ENCODE measurements around the gene ZMYM4.
"Not testable (repeated sequence)": the region's sequence is repeated elsewhere in the genome, so short reads cannot be mapped to it uniquely, and the experiment has no call there.

ZMYM4 gene

DNA sequence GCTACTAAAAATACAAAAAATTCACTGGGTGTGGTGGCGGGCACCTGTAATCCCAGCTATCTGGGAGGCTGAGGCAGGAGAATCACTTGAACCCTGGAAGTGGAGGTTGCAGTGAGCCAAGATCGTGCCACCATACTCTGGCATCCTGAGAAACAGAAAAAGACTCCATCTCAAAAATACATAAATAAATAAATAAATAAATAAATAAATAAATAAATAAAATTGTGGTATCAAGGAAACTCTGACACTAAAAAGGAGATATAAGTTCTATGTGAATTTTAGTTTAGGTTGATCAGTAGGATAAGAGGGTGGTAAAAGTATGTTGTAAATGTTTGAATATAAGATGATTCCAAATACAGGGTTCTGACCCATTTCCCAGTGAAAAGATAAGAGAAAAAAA is 63.1 kb downstream of the ZMYM4 start:
- DNase-seq: not testable (repeated sequence)

DNA sequence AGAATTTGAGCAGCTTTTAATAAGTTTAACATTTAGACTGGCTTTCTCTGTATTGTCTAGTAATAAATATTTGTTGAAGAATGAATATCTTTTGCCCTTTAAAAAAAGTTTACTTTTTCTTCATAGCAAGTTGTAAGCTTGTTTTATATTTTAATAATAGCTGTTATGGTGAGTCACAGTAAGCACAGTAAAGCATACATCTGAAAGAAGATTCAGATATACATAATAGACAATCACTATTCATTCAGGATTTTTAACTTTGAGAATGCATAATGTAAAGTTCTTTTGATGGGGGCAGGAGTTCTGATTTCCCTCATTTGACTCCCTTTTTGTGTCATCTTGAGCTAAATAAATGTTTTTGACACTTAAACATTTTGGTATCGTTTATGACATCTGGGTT is 66.0 kb downstream of the ZMYM4 start:
- DNase-seq: no peak

DNA sequence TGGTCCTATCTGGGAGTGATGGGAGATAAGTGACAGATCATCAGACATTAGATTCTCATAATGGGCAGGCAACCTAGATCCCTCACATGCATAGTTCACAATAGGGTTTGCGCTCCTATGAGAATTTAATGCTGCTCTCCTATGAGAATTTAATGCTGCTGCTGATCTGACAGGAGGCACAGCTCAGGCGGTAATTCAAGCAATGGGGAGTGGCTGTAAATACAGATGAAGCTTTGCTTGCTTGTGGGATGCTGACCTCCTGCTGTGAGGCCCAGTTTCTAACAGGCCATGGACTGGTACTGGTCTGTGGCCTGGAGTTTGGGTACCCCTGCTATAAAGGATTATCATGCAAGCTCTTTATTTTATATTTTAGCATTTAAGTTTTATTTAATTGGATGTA is 72.0 kb downstream of the ZMYM4 start:
- DNase-seq: no peak

- no peak for DNase-seq
These were observed 77.0 kb downstream of the ZMYM4 start for GRCh38 chr1:35345439-35345981.

GRCh38 chr1:35350872-35351271 is 82.4 kb downstream of the ZMYM4 start:
- no peak for DNase-seq

- no peak for DNase-seq
These were observed 91.5 kb downstream of the ZMYM4 start for GRCh38 chr1:35359995-35360394.

DNA sequence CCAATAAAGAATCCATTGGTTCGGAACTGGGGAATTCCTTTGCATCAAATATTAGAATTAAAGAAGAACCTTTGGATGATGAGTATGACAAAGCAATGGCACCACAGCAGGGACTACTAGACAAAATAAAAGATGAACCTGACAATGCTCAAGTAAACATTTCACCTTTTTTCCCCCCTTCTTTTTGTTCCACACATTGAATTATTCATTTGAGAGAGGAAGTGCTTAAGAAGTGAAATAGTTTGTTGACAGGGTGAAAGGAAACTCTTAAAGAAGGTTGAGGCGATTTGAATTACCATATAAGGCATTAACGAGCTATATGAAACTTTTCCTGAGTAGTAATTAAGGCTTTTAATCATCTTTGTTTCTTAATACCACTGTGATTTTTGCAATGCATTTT is 93.1 kb downstream of the ZMYM4 start:
- no peak for DNase-seq

DNA sequence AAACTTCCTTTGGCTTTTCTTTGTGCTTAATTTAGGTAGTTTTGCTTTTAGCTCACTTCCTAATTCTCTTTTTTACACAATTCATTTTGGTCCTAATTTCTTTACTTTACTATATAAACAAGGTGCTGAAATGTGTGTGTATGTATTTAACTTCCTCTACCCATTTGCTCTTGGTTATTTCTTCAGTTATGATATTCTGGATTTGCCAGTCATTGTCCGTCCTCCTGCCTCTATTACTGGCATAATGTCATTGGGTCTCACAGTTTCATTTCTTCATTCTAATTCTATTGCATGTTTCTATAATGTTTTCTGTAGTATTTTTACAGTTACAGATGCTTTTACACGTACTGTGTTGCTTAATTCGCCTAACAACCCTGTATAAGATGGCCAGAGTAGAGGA is 96.2 kb downstream of the ZMYM4 start:
- no peak for DNase-seq

- no peak for DNase-seq
These were observed 99.4 kb downstream of the ZMYM4 start for GRCh38 chr1:35367914-35368313.

GRCh38 chr1:35369922-35370671 is 101.6 kb downstream of the ZMYM4 start:
- DNase-seq: no peak

DNA sequence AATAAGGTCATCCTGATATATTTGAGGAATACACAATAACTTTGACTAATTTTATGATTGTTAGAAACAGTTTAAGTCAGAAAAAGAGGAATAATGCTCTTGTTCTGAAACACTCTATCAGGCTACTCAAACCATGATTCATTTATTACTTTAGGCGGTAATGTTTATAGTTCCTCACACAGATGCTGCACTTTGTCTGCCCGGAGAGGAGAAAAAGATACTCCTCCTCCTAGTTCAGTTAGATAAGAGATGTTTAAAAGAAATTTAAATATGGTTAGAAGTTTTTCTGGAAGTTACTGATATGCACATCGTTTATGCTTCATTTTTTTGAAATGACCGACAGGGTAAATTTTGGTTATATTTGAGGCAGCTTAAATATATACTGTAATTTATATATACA is 103.0 kb downstream of the ZMYM4 start:
- no peak for DNase-seq

DNA sequence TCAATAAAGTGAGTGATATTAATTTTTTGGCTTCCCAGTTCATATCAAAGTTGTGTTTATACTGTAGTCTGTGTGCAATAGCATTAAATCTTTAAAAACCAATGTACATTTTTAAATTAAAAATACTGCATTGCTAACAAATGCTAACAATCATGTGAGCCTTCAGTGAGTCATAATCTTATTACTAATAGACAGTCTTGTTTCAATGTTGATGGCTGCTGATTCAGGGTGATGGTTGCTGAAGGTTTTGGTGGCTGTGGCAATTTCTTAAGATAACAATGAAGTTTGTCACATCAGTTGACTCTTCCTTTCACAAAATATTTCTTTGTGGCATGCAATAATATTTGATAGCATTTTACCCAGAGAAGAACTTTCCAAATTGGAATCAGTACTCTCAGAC is 109.0 kb downstream of the ZMYM4 start:
- DNase-seq: no peak

- DNase-seq: no peak
These were observed 111.0 kb downstream of the ZMYM4 start for GRCh38 chr1:35379317-35380000.

DNA sequence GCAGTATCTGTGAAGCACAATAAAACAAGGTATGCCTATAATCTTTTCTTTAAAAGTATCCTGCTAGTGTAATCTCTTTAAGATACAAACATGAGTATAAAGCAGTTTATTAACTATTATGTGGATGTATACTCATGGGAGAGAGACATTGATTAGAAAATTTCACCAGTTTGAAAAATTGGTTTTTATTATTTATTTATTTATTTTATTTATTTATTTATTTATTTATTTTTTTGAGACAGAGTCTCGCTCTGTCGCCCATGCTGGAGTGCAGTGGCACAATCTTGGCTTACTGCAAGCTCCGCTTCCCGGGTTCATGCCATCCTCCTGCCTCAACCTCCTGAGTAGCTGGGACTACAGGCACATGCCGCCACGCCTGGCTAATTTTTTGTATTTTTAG is 111.6 kb downstream of the ZMYM4 start:
- not testable (repeated sequence) for DNase-seq

DNA sequence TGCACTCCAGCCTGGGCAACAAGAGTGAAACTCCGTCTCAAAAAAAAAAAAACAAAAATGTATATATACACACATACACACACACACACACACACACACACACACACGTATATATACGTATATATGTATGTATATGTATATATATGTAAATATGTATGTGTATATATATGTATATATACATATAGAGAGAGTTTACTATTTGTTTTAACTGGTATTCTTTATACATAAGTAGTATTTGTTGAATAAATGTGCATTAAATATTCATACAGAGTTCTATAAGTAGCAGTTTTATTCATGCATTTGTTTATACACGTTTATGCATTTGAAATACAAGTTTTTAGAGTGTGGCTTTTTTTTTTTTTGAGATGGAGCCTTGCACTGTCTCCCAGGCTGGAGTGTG is 113.6 kb downstream of the ZMYM4 start:
- no peak for DNase-seq

- no peak for DNase-seq
These were observed 117.8 kb downstream of the ZMYM4 start for GRCh38 chr1:35386290-35386689.

- no peak for DNase-seq
These were observed 118.5 kb downstream of the ZMYM4 start for GRCh38 chr1:35386959-35387358.

DNA sequence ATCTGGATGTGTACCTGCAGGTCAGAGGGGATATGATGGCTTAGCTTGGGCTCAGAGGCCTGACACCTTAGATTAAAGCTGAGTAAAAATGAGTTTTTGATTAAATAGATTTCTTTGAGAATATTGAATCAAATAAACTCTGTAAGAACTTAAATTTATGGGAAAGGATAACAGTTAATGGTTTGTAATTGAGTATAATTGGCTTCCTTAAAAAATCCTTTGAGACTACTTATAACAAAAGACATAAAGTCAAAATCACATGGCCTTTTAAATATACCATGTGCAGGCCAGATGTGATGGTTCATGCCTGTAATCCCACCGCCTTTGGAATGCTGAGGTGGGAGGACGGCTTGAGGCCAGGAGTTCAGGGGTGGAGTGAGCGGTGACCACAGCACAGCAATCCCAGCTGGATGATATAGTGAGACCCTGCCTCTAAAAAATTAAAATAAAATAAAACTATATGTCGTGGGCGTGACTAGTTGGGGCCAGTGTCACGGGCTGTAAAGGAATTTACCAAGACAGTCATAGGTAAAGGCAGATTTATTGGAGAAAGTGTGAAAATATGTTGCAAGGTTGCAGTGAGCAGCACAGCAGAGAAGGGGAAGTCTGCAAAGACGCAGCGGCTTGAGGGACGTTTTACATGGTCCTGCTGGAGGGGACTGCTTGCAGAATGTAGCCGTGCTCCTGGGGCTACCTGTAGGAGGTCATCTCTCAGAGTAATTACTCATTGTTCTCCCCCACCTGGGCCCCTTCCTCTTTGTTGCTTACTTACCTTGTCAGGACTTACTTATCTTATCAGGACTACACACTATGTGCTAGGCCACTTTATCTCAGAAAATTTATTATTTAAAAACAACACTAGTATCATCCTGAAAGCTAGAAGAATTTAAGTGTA is 122.3 kb downstream of the ZMYM4 start:
- DNase-seq: no peak

DNA sequence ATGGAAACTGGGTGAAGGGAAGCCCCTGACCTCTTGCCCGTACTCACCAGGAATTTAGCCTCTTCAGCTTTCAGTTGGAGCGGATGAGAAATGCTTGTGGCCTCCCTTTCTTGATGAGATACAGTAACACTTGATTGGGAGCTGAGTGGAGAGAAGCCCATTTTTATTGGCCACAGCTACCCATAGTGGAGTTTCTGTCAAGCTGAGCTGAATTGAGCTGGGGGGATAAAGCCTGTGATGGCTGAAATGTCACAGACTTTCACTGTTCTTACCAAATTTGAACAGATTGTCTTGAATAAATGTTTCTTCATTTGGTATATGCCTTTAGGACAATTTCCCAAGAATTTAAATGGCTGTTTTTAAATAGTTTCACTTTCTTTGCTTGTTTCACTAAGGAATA is 125.9 kb downstream of the ZMYM4 start:
- DNase-seq: no peak

GRCh38 chr1:35398739-35399138 is 130.2 kb downstream of the ZMYM4 start:
- DNase-seq: no peak

- DNase-seq: no peak
These were observed 132.5 kb downstream of the ZMYM4 start for GRCh38 chr1:35401049-35401448.

GRCh38 chr1:35406103-35406502 is 137.6 kb downstream of the ZMYM4 start:
- no peak for DNase-seq

DNA sequence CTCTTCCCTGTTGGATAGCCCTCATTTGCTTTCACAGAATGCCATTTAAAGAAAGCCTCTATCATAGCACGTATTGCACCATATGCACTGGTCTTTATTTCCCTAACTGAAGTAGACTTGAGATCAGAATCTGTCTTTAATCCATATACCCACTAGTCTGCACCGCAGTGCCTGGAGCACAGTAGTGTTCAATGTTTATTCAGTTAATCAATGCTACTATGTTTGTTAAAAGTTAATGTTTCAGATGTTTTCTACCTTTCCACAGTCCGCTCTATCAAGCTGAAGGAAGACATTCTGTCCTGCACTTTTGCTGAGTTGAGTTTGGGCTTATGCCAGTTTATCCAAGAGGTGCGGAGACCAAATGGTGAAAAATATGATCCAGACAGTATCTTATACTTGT is 139.2 kb downstream of the ZMYM4 start:
- DNase-seq: no peak

Measured in NCI-H1930 (cell line).